Gastroesophageal sphincter (tissue), 2 donors: Measurements from ENCODE around the gene OR10D3.

Experiments
- POLR2A ChIP-seq, 2 donors: fragments of 450-650 bp; IDR thresholded peaks; one replicate each; pipeline ENCODE4 v1.6.1; 2017; ENCODE audit warnings: antibody characterized with exemption in 2 of 2, mild to moderate bottlenecking in 2 of 2, moderate library complexity in 1 of 2
- POLR2AphosphoS5 ChIP-seq: sonication (generic); formaldehyde crosslinking; IDR thresholded peaks from one replicate; pipeline ENCODE4 v1.6.1; 2017; ENCODE audit warnings: antibody characterized with exemption

- TF ChIP-seq POLR2AphosphoS5 (no peak), POLR2A (IDR thresholded peaks at IDR 0.05) (no peak)
These were observed at the start of gene OR10D3 for GRCh38 chr11:124183068-124183467.
